AG09319 (cell line): ENCODE data around the gene TREX2.
A peak's percentile ranks its signal among the peaks of the same experiment; 100 is the strongest.

Experiments used
- DNase-seq: peaks from one replicate; pipeline ENCODE4 v3.0.0-alpha.2; 2010; ENCODE audit warnings: low read depth; ENCODE audit errors: extremely low read depth
- CTCF ChIP-seq: IDR thresholded peaks from 2 replicates; pipeline ENCODE4 v1.5.1; 2011; ENCODE audit warnings: low read depth, mild to moderate bottlenecking, inconsistent platforms, low read length, moderate library complexity

The TREX2 gene

GRCh38 chrX:153445856-153446635, at the start of gene TREX2:
Gene TREX2, minus strand, starts transcription at chrX:153446056. Its CDS starts 626 bp downstream, at chrX:153445430.
- DNase-seq: no peak
- no peak for TF ChIP-seq CTCF

- TF ChIP-seq CTCF: no peak
- no peak for DNase-seq
Observed at GRCh38 chrX:153495362-153495751, 49.5 kb upstream of the TREX2 start.

GRCh38 chrX:153494541-153495361, 48.9 kb upstream of the TREX2 start, which contains the start of gene BGN:
Gene BGN, plus strand, starts transcription at chrX:153494980. Its CDS starts 9,652 bp downstream, at chrX:153504632.
- DNase-seq: no peak
- TF ChIP-seq CTCF: peak; percentile 44

- TF ChIP-seq CTCF: no peak
- DNase-seq: no peak
Observed at GRCh38 chrX:153494061-153494460, 48.2 kb upstream of the TREX2 start.

- no peak for TF ChIP-seq CTCF
- DNase-seq: no peak
Observed at GRCh38 chrX:153493085-153493484, 47.2 kb upstream of the TREX2 start.

GRCh38 chrX:153492543-153492942, 46.7 kb upstream of the TREX2 start:
- DNase-seq: no peak
- no peak for TF ChIP-seq CTCF

GRCh38 chrX:153491918-153492317, 46.1 kb upstream of the TREX2 start:
- DNase-seq: no peak
- TF ChIP-seq CTCF: no peak
